KOPT-K1 (cell line): ENCODE measurements around the gene ZNF774.
A peak's percentile ranks its signal among the peaks of the same experiment; 100 is the strongest.
"Not testable (repeated sequence)": the region's sequence is repeated elsewhere in the genome, so short reads cannot be mapped to it uniquely, and the experiment has no call there.

Experiments
- H3K27ac ChIP-seq: fragments of 200-600 bp; sonication (generic); 2 replicates; pipeline ENCODE4 v1.5.1; 2016; ENCODE audit warnings: antibody characterized with exemption, mild to moderate bottlenecking, low read depth, low read length; ENCODE audit not compliant: poor library complexity, severe bottlenecking
- H3K36me3 ChIP-seq: fragments of 200-600 bp; sonication (generic); 2 replicates; pipeline ENCODE4 v1.5.1; 2017; ENCODE audit warnings: antibody characterized with exemption, mild to moderate bottlenecking, low read length, moderate library complexity; ENCODE audit not compliant: insufficient read depth
- H3K9me3 ChIP-seq: fragments of 200-600 bp; sonication (generic); 2 replicates; pipeline ENCODE4 v1.5.1; 2017; ENCODE audit warnings: antibody characterized with exemption, low read length, mild to moderate bottlenecking; ENCODE audit not compliant: insufficient read depth, poor library complexity, severe bottlenecking

Gene ZNF774

GRCh38 chr15:90334304-90334731 is 17.8 kb upstream of the ZNF774 start:
- no peaks in the 10 kb centered on the region for H3K36me3 ChIP-seq
- no peaks in the 10 kb centered on the region for H3K9me3 ChIP-seq
- no peak overlapping the region for H3K27ac ChIP-seq

DNA sequence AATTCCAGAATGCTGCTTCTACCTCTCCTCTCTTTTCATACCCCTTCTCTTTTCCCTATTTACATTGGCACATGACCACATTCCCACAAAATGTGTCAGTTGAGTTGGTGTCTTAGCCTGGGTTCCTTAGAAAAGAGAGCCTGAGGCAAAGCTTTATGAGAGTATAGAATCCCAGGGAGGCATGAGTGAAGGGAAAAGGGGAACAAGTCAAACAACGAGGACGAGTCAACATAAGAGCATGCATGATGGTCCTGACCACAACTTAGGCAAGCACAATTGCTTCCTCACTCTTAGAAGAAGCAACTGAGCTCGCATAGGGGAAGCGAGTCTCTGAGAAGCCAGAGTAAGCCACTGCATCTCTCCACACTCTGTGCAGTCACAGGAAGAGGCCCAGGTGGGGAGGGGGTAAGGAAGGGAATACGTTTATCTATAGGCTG is 15.4 kb upstream of the ZNF774 start:
- H3K27ac ChIP-seq: peak overlapping the region; percentile 56
- no peaks in the 10 kb centered on the region for H3K36me3 ChIP-seq
- no peaks in the 10 kb centered on the region for H3K9me3 ChIP-seq

GRCh38 chr15:90337256-90337655 is 14.8 kb upstream of the ZNF774 start:
- Histone ChIP-seq H3K27ac (peak overlapping the region; percentile 56), H3K9me3 (no peaks in the 10 kb centered on the region), H3K36me3 (no peaks in the 10 kb centered on the region)

GRCh38 chr15:90338532-90338931 is 13.6 kb upstream of the ZNF774 start:
- Histone ChIP-seq H3K9me3 (no peaks in the 10 kb centered on the region), H3K36me3 (no peaks in the 10 kb centered on the region), H3K27ac (no peak overlapping the region)

GRCh38 chr15:90340345-90340744 is 11.7 kb upstream of the ZNF774 start:
- Histone ChIP-seq H3K36me3 (no peaks in the 10 kb centered on the region), H3K9me3 (no peaks in the 10 kb centered on the region), H3K27ac (no peak overlapping the region)

DNA sequence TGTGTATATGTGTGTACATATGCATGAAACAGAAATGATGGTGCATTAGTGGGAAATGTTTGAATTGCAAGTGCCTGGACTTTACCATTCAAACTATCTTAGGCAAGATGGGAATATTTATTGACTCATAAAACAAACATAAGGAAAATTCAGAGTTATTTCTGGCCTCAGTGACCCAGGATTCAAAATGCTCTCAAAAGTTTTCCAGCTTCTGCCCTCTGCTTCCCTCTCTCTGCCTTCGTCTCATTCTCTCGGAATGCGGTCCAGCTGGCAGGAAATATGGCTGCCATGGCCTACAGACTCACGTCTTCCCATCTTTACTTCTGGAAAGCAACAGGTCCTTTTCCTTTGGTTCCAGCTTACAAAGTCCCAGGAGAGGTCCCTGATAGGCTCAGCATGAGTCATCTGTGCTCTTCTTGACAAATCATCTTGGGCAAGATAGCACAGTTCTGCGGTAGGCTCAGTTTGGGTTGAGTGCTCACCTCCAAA is 8.7 kb upstream of the ZNF774 start:
- H3K36me3 ChIP-seq: no peaks in the 10 kb centered on the region
- H3K27ac ChIP-seq: no peak overlapping the region

DNA sequence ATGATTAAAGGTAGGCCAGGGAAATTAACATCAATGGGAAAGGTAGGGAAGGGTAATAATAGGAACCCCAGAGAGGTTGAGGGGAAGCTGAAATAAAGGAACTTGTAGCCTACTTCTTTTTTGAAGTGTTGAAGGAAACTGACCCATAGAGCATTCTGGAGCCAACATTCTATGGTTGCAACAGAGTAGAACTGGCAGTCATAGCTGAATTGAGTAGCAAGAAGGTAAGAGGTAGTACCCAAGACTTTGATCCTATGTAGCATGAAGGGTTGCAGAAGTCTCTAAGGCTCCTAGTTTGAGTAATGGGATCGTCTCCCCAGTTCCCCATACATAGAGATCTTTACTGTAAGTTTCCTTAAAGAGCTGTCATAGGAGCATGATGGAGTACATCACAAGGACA is 7.4 kb upstream of the ZNF774 start:
- Histone ChIP-seq H3K9me3 (no peaks in the 10 kb centered on the region), H3K27ac (no peak overlapping the region), H3K36me3 (no peaks in the 10 kb centered on the region)

More for the DNA sequence above, 8.7 kb upstream of the ZNF774 start:
- H3K9me3 ChIP-seq: no peaks in the 10 kb centered on the region

GRCh38 chr15:90345857-90346256 is 6.2 kb upstream of the ZNF774 start:
- no peaks in the 10 kb centered on the region for H3K9me3 ChIP-seq
- no peaks in the 10 kb centered on the region for H3K36me3 ChIP-seq
- H3K27ac ChIP-seq: no peak overlapping the region

GRCh38 chr15:90347431-90348065 is 4.5 kb upstream of the ZNF774 start:
- not testable (repeated sequence) for H3K36me3 ChIP-seq, H3K27ac ChIP-seq, H3K9me3 ChIP-seq

DNA sequence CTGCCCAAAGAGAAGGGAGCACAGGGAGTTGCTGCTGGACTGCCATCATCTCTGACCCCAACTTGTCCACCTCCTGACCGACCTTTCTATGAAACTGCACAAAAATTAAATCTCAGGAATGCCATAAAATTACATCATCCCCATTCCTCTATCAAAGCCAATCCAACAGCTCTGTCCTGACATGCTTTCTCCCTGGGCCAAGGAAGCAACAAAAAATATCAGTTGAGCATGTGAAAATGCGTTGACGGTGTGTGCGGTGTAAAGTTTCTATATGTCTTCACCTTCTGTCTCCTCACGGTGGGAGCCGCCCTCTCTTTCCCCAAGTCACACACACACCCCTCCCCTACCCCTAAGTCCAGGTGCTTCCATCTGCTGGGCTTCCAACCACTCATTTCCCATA is 3.6 kb upstream of the ZNF774 start:
- Histone ChIP-seq H3K27ac (no peak overlapping the region), H3K36me3 (no peaks in the 10 kb centered on the region), H3K9me3 (no peaks in the 10 kb centered on the region)

DNA sequence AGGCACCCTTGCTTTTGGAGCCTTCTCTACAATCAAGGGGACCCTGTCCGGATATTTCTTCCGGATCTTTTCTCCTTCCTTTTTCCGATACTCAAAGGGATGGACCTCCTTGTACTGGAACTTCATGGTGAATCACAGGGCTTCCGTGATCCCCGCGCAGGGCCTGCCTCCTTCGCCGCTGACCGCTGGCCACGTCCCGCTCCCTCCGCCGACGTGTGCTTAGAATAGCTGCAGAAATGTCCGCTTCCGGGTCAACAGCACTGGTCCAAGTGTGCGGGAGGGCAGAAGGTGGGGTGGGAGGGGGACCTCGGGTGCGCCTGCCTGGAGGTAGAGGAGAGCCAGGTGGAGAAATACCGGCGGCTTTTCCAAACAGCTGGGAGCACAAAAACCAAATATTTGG is 3.0 kb upstream of the ZNF774 start:
- no peaks in the 10 kb centered on the region for H3K9me3 ChIP-seq
- no peaks in the 10 kb centered on the region for H3K36me3 ChIP-seq
- H3K27ac ChIP-seq: no peak overlapping the region

DNA sequence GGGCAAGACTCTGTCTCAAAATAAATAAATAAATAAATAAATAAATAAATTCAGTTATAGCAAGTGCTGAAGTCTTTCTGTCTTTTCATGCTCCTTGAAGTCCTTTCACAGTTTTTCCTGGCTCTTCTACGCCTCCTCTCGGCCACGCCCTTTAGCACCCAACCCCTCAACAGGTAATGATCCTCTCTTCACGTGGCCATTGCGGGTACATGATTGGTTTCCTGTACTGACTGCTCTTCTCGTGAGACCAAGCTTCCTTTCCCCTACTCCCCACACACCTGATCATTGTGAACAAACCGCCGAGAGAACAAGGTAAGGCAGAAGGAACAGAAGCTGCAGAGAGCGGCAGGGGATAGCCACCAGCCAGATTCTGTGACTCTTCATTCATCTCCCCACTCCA is 2.3 kb upstream of the ZNF774 start:
- H3K27ac ChIP-seq: no peak overlapping the region

GRCh38 chr15:90351479-90352106 is 491 bp upstream of the ZNF774 start:
- H3K9me3 ChIP-seq: no peaks in the 10 kb centered on the region
- H3K27ac ChIP-seq: peak overlapping the region; percentile 55
- no peaks in the 10 kb centered on the region for H3K36me3 ChIP-seq

More for the DNA sequence above, 2.3 kb upstream of the ZNF774 start:
- Histone ChIP-seq H3K36me3 (no peaks in the 10 kb centered on the region), H3K9me3 (no peaks in the 10 kb centered on the region)

DNA sequence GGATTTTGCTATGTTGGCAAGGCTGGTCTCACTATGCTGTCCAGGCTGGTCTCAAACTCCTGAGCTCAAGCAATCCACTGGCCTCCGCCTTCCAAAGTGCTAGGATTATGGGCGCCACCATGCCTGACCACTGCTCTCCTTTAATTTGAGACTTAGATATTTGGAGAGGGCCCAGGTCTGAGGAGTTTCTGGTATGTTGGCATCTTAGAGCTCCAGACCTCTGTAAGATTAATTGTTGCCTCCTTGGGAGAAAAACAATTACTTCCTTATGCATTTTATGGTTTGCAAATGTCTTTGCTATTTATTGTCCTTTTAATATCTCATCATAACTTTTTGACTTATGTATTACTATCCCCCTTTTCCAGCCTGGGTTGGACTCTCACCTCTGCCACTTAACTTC is 2.9 kb downstream of the ZNF774 start:
- Histone ChIP-seq H3K9me3 (no peaks in the 10 kb centered on the region), H3K27ac (no peak overlapping the region), H3K36me3 (no peaks in the 10 kb centered on the region)

DNA sequence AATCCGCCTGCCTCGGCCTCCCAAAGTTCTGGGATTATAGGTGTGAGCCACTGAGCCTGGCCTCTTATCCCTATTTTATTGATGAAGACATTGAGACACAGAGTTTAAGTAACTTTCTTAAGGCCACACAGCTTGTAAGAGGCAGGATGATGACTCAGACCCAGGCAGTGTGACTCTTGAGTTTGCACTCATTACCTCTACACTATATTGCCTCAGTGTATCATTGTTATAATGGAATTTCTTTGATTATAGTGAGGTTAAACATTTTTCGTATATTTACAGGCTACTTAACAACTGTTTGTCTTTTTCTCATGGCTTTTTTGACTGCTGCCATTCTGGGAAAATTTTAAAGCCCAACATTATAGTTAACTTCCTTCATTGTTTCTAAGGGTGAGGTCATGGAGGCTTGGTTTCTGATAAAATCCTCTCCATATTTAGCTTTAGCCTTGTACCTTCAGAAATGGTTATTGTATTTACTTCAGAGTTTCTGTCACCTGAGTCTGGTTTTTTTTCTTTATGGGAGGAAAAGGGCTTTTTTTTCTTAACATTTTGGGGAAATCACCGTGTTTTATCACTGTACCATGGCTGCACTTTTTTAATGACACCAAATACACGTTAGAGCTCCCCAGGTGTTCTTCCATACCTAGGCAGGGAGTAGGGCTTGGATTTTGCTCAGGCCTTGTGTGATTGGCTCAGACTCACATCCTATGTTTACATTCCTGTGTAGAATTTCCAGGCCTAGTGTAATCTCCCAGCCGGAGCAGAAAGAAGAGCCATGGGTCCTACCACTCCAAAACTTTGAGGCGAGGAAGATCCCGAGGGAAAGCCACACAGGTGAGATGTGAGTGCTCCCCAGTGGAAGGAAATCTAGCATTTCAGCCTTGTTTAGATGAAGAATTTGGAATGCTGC is 6.3 kb downstream of the ZNF774 start:
- H3K9me3 ChIP-seq: no peaks in the 10 kb centered on the region
- H3K36me3 ChIP-seq: no peaks in the 10 kb centered on the region
- no peak overlapping the region for H3K27ac ChIP-seq
